AG04449 (cell line): ENCODE data around the gene B3GNT4.

Experiments used
- CTCF ChIA-PET: fragments of 350-600 bp; formaldehyde crosslinking; extraction: SDS; loops from one replicate; lab custom pipeline; 2021; ENCODE audit warnings: antibody characterized with exemption; lab: Yijun Ruan, JAX
- POLR2A ChIA-PET: fragments of 400-600, 350-600 bp; formaldehyde crosslinking; extraction: SDS; loops from one replicate; lab custom pipeline; 2020; ENCODE audit warnings: antibody characterized with exemption, inconsistent platforms; lab: Yijun Ruan, JAX
- DNase-seq: peaks from one replicate; pipeline ENCODE4 v3.0.0-alpha.2; 2010; ENCODE audit warnings: low read depth, low spot score
- H3K4me3 ChIP-seq: 2 replicates; pipeline ENCODE4 v1.5.1; 2011; ENCODE audit warnings: low read depth, mild to moderate bottlenecking, control low read depth, low read length
- TF ChIP-seq, protein P1 (sequence below): IDR thresholded peaks from one replicate; pipeline ENCODE4 v1.5.1; 2011; ENCODE audit warnings: mild to moderate bottlenecking, moderate library complexity, low read length, control low read depth, inconsistent platforms; ENCODE audit not compliant: insufficient read depth; ENCODE audit errors: missing control alignments

B3GNT4 gene

GRCh38 chr12:122192441-122192840 is 11.1 kb upstream of the B3GNT4 start:
- POLR2A ChIA-PET, result no interaction called here
- DNase-seq, result no peak
- CTCF ChIA-PET, result interaction anchor here (0.9 to 5.9 kb wide), 11 partner anchors 10 to 163 kb away, joined by 3 to 43 read pairs (median 4); partner anchors contain the start of gene LRRC43
- TF ChIP-seq, protein P1, sequence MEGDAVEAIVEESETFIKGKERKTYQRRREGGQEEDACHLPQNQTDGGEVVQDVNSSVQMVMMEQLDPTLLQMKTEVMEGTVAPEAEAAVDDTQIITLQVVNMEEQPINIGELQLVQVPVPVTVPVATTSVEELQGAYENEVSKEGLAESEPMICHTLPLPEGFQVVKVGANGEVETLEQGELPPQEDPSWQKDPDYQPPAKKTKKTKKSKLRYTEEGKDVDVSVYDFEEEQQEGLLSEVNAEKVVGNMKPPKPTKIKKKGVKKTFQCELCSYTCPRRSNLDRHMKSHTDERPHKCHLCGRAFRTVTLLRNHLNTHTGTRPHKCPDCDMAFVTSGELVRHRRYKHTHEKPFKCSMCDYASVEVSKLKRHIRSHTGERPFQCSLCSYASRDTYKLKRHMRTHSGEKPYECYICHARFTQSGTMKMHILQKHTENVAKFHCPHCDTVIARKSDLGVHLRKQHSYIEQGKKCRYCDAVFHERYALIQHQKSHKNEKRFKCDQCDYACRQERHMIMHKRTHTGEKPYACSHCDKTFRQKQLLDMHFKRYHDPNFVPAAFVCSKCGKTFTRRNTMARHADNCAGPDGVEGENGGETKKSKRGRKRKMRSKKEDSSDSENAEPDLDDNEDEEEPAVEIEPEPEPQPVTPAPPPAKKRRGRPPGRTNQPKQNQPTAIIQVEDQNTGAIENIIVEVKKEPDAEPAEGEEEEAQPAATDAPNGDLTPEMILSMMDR, result no peak
- H3K4me3 ChIP-seq, result no peak overlapping the region

DNA sequence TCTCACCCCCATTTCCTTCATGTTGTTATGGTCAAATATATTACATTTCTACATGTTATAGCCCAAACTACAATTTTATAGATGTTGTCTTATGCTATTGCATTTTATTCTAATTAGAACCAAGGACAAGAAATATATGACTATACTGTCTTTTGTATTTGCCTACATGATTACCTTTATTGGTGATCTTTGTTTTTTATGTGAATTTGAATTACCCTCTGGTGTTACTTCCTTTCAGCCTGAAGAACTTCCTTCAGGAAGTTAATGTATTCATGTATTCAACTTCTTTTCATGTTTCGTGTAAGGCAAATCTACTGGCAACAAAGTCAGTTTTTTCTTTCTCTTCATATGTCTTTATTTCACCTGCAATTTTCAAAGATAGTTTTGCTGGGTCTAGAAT is 8.7 kb upstream of the B3GNT4 start:
- TF ChIP-seq, protein P1, result no peak
- ChIA-PET CTCF (interaction anchor here (0.9 to 2.5 kb wide), 3 partner anchors 64 to 147 kb away, joined by 3 to 12 read pairs (median 5); no protein-coding TSS in a partner anchor), POLR2A (no interaction called here)
- DNase-seq, result no peak
- H3K4me3 ChIP-seq, result no peak overlapping the region

- ChIA-PET POLR2A (no interaction called here), CTCF (interaction anchor here (0.8 to 1.1 kb wide), 5 partner anchors 9 to 147 kb away, joined by 3 to 5 read pairs (median 3); no protein-coding TSS in a partner anchor)
- TF ChIP-seq, protein P1, result no peak
- no peak overlapping the region for H3K4me3 ChIP-seq
- DNase-seq, result no peak
These were observed 8.1 kb upstream of the B3GNT4 start for GRCh38 chr12:122195405-122195804.

GRCh38 chr12:122197612-122197966 is 5.9 kb upstream of the B3GNT4 start:
- CTCF ChIA-PET, result no interaction called here
- TF ChIP-seq, protein P1, result no peak
- no peak for DNase-seq
- POLR2A ChIA-PET, result no interaction called here
- H3K4me3 ChIP-seq, result no peak overlapping the region

DNA sequence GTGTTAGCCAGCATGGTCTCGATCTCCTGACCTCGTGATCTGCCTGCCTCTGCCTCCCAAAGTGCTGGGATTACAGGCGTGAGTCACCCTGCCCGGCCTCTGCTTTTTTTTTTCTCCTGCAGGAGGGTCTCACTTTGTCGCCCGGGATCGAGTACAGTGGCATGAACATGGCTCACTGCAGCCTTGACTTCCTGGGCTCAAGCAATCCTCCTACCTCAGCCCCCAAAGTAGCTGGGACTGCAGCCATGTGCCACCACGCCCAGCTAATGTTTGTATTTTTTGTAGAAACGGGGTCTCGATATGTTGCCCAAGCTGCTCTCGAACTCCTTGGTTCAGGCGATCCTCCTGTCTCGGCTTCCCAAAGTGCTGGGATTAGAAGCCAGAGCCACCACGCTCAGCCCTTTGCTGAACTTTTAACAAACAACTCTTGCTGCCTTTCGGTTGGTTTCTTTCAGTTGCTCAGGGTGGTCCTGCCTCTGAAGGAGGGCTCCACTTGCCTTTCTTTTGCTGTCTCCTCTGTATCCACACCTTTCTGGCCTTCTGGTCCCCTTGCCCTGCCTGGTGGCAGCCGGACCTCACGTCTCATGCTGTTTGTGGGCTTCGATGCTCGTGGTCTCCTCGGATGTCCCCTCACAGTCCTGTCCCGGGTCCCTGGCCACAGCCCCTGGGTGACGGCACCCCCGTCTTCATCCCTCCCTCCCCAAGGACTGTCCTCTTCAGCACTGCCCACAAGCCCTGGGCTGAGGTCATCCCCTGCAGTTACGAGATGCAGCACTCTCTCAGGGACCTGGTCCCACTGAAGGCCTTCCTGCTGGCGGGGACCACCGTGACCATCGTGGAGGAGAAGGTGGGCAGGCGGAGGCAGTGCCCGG is 3.8 kb upstream of the B3GNT4 start:
- TF ChIP-seq, protein P1, result no peak
- DNase-seq, result no peak
- POLR2A ChIA-PET, result interaction anchor here (0.8 kb wide), 1 partner anchor 434 kb away, joined by 3 read pairs; no protein-coding TSS in a partner anchor
- no peak overlapping the region for H3K4me3 ChIP-seq
- CTCF ChIA-PET, result interaction anchor here (0.6 kb wide), 1 partner anchor 532 kb away, joined by 3 read pairs; no protein-coding TSS in a partner anchor

GRCh38 chr12:122200541-122201175 is 2.9 kb upstream of the B3GNT4 start:
- TF ChIP-seq, protein P1, result no peak
- DNase-seq, result no peak
- no peak overlapping the region for H3K4me3 ChIP-seq
- POLR2A ChIA-PET, result no interaction called here
- CTCF ChIA-PET, result no interaction called here
